GM12801 (cell line): ENCODE data around the gene ZMYND10.

Experiments used
- TF ChIP-seq, protein P1 (sequence below): IDR thresholded peaks from one replicate; pipeline ENCODE4 v1.5.1; 2011; ENCODE audit warnings: control low read depth; ENCODE audit not compliant: insufficient read length; ENCODE audit errors: extremely low read depth

The ZMYND10 gene

DNA sequence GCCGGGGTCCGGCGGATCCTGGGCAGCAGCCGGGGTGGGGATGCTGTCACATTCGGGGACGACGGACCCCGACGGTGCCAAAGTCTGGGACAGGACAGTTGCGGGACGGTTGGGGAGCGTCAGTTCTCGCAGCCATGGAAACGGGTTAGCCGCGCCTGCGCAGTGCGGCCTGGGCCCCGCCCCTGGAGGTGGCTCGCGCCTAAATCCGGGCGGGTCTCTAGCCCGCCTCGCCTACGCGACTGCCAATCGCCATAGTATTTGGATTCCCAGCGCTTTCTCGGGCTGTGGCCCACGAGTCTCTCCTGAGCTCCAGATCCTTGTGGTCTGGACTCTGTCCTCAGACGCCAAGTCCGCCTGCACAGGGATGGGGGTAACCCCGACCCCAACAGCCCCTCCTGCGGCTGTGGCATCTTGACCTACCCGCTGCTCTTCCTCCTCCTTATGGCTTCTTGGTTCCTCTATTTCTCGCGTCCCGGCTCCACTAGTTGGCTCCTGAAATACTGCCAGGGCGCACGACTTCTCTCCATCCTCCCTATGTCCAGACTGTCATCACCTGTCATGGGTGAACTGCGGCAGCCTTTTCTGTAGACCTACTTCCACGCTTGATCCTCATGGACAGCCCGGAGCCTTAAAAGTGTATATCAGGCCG lies at the start of gene ZMYND10:
Gene ZMYND10, minus strand, starts transcription at position 147 of the 649 bp plus-strand sequence. CDS start 153 bp downstream, outside the sequence.
- TF ChIP-seq, protein P1, sequence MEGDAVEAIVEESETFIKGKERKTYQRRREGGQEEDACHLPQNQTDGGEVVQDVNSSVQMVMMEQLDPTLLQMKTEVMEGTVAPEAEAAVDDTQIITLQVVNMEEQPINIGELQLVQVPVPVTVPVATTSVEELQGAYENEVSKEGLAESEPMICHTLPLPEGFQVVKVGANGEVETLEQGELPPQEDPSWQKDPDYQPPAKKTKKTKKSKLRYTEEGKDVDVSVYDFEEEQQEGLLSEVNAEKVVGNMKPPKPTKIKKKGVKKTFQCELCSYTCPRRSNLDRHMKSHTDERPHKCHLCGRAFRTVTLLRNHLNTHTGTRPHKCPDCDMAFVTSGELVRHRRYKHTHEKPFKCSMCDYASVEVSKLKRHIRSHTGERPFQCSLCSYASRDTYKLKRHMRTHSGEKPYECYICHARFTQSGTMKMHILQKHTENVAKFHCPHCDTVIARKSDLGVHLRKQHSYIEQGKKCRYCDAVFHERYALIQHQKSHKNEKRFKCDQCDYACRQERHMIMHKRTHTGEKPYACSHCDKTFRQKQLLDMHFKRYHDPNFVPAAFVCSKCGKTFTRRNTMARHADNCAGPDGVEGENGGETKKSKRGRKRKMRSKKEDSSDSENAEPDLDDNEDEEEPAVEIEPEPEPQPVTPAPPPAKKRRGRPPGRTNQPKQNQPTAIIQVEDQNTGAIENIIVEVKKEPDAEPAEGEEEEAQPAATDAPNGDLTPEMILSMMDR: no peak

DNA sequence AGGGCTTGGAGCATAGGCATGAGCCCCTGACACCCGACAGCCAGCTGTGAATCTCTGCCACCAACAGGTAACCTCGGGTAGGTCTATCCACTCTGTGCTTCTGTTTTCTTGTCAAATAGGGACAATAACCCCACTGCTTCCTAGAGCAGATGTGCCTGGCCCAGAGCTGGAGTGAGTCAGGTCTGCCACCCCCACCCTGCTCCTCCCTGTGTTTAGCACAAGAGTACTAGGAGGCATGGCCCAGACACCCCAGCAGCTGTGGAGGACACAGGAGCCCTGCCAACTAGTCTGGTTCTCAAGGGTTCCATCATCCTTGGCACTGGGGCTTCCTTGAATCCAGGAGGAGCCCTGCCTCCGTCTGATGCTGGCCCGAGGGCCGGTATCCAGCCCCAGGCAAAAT lies 47.5 kb upstream of the ZMYND10 start:
- TF ChIP-seq, protein P1: no peak

DNA sequence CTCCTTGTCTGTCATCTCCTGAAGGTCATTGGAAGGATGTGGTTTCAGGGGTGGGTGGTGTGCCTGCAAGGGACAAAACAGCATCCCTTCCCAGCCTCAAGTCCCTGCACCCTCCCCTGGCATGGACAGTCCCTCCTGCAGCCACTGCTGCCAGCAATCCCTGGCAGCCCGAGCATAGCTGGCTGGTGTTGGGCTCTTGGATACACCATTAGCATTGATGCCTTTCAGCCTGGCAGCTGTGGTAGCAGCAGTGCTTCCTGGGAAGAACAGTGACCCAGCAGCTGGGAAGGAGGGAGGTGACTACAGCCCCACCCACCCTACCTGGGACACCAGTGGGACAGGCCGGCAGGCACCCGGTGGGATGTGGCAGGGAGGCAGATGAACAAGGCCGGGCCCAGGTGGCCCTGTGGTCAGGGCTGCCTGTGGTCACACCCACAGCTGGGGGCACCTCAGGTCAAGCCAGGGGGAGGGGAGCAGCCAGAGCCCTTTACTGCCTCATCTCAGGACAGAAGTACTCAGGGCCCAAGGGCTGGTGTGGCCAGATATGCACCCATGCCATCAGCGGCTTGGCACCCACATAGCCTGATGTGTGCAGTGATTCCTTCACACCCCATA lies 46.7 kb upstream of the ZMYND10 start:
- TF ChIP-seq, protein P1: no peak

DNA sequence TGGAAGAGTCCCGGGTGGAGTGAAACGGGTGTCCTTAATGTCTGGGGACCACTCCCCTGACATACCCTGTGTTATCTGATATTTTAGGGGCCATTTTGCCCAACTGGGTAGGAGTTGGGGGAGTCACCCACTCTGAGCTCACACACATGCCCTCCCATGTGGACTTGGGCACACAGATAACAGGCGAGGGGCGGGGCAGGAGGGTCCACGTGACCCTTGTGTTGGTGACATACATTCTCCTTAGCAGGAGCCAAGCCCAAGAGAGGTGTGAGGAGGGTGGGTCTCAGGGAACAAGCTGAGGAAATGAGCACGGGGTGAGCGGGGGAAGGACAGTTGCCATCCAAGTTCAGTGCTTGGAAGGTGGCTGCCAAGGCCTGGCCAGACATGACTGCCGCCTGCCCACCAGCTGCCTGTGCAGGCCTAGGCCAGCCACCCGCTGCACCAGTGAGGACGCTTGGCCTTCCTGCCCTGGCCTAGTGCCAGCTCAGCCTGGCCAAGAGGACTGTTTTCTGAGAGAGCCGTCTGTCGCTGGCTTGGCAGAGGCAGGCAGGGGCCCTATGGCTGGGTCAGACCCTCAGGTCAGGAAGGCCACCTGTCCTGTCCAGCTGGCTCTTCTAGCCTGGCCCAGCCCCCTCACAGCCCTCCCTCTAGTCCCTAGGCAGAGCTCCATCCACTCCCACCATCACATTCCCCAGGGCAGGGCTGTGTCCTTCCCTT lies 45.1 kb upstream of the ZMYND10 start:
- TF ChIP-seq, protein P1: no peak

DNA sequence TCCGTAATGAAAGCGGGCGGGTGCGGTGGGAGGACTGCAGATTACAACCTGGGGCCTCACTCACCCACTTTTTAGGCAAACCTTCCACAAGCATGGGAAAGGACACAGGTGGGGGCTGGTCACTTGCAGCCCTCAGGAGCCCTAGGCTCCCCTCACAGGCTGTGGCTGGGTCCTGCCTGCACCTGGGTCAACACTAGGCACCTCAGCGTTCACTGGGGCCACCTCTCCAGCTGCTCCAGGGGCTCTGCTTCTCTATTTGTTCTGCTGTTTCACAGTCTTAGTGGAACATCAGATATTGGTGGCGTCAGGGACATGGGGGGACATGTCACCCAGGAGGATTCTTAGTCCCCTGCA lies 43.9 kb upstream of the ZMYND10 start:
- TF ChIP-seq, protein P1: no peak

DNA sequence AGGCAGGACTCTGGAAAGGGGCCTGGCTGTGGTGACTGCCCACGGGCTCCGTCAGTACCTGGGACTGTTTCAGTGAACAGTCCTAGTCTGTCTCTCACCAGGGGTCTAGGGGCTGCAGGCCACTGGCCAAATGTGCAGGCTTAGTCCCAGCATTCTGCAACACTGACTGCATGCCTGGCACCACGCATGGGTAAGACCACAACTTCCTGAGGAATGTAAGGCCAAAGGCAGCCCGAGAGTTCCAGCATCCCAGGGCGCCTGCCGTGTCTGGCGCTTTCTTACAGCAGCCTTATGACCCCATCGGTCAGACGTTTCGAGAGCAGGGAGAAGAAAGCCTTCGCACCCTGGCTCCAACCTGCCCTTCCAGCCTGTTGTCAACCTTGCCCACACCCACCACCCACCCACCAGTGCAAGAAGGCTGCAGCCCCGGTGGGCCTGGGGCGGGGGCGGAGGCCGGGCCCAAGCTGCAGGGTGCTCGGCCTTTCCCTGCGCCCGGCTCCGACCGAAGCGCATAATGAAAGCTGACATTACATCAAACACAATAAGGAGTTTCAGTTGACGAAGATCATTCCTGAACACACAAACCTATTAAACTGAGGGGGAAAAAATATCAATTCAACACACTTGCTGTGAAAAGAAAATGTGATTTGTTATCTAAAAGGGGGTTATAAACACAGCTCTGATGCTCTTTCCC lies 43.3 kb upstream of the ZMYND10 start:
- TF ChIP-seq, protein P1: no peak

DNA sequence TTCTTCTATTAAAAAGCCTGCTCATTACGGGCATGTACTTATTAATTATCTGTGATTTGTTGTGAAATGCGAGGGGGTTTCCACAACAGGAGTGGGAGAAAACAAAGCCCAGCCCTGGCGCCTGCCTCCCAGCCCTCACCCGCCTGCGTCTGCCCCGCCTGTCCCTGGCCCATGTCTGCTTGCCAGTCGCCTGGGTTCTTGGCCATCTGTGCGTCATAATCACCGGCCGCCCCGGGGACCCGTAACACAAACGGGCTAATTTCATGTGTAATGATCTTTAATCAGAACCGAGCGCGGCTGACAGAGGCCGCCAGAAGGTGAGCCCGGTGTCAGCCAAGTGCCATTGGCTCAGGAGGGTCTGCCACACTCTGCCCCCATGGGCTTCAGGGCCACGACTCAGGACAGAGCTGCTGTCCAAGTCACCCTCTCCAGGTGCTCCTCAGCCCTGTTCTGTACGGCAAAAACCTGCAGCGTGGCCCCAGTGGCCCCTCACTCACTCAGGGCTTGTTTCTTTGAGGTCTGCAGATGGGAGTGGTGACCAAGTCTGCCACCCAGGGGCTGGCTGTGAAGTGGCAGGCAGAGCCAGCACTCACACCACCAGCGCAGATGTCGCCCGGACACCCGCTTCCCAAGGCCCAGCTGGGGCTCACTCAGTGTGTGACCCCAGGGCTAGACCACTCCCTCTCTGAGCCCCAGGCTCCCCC lies 42.6 kb upstream of the ZMYND10 start:
- TF ChIP-seq, protein P1: no peak
